Measurements from ENCODE around the gene GCSH.

GCSH gene

GRCh38 chr16:81040131-81040530 lies 56.1 kb downstream of the GCSH start:
- no peak for TF ChIP-seq CTCF (IDR thresholded peaks at IDR 0.05)

- TF ChIP-seq CTCF (IDR thresholded peaks at IDR 0.05) = no peak
Observed at GRCh38 chr16:81036751-81037350, 59.3 kb downstream of the GCSH start.

GRCh38 chr16:81035975-81036750 lies 60.0 kb downstream of the GCSH start:
- TF ChIP-seq CTCF (IDR thresholded peaks at IDR 0.05) = no peak

- peak; percentile 100 for TF ChIP-seq CTCF (IDR thresholded peaks at IDR 0.05)
Observed at GRCh38 chr16:81035398-81035974, 60.7 kb downstream of the GCSH start, which contains the start of gene ATMIN. Gene ATMIN (plus strand): TSS chr16:81035842. CDS start chr16:81035871, 29 bp downstream.
